Measurements from ENCODE around the gene FOXS1.

DNA sequence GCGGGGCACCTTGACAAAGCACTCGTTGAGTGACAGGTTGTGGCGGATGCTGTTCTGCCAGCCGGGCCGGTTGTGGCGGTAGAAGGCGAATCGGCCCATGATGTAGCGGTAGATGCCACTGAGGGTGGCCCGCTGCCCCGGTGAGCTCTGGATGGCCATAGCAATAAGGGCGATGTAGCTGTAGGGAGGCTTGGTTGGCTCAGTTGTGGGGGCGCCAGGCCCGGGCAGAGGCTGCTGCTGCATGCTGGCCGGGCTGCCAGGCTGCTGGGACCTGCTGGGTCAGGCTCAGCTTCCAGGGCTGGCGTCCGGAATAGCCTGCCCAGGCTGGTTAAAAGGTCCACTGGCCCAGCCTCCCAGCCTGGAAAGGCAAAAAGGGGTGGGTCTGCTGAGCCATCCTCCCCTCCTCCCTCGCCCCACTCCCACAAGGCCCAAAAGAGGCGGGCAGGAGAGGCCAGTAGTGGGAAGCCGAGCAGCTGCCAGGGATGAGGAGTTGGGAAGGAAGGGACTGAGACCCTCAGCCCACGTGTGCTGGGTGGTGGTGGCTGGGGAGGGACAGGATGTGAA lies at the start of gene FOXS1:
- TF ChIP-seq, protein P1, sequence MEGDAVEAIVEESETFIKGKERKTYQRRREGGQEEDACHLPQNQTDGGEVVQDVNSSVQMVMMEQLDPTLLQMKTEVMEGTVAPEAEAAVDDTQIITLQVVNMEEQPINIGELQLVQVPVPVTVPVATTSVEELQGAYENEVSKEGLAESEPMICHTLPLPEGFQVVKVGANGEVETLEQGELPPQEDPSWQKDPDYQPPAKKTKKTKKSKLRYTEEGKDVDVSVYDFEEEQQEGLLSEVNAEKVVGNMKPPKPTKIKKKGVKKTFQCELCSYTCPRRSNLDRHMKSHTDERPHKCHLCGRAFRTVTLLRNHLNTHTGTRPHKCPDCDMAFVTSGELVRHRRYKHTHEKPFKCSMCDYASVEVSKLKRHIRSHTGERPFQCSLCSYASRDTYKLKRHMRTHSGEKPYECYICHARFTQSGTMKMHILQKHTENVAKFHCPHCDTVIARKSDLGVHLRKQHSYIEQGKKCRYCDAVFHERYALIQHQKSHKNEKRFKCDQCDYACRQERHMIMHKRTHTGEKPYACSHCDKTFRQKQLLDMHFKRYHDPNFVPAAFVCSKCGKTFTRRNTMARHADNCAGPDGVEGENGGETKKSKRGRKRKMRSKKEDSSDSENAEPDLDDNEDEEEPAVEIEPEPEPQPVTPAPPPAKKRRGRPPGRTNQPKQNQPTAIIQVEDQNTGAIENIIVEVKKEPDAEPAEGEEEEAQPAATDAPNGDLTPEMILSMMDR (IDR thresholded peaks at IDR 0.05) = no peak
- no peak for TF ChIP-seq POLR2A (IDR thresholded peaks at IDR 0.05)

All from esophagus squamous epithelium (tissue), 4 donors.